Left ventricle myocardium inferior (tissue), 1 donor: ENCODE data around the gene LRRC8A. TPM values are rescaled to one million over a fixed set of nuclear protein-coding genes. Genes with fewer than 3 reads are reported as not detected.
"Not testable (repeated sequence)": the region's sequence is repeated elsewhere in the genome, so short reads cannot be mapped to it uniquely, and the experiment has no call there.

ENCODE experiments used
- DNase-seq: peaks from one replicate; pipeline ENCODE4 v3.0.0-alpha.2; 2020
- H3K27ac ChIP-seq: fragments of 200-600 bp; replicated peaks from 2 replicates; pipeline ENCODE4 v1.8.0; 2021
- H3K27me3 ChIP-seq: fragments of 200-600 bp; 2 replicates; pipeline ENCODE4 v1.8.0; 2021; ENCODE audit warnings: low read depth
- H3K36me3 ChIP-seq: fragments of 200-600 bp; 2 replicates; pipeline ENCODE4 v1.8.0; 2021
- H3K4me1 ChIP-seq: fragments of 200-600 bp; 2 replicates; pipeline ENCODE4 v1.8.0; 2021
- H3K4me3 ChIP-seq: fragments of 200-600 bp; 2 replicates; pipeline ENCODE4 v1.8.0; 2021; ENCODE audit warnings: mild to moderate bottlenecking, moderate library complexity
- H3K9me3 ChIP-seq: fragments of 200-600 bp; replicated peaks from 2 replicates; pipeline ENCODE4 v1.8.0; 2021
- CTCF ChIP-seq: fragments of 200-600 bp; IDR thresholded peaks from 2 replicates; pipeline ENCODE4 v1.8.0; 2021; ENCODE audit warnings: antibody characterized with exemption, mild to moderate bottlenecking, borderline replicate concordance
- intact Hi-C: fragments of 100-400 bp; cut with micrococcal nuclease; formaldehyde crosslinking; loops from one replicate; pipeline ENCODE4 v1.11.0; 2022
- total RNA-seq: library from RNA; stranded (reverse); fragmentation: NEBNext Ultra II Directional; extraction: Animal tissue kit (Norgen Biotek cat#: 25700); gene quantifications from one replicate; pipeline ENCODE4 v1.2.1, GENCODE V29; 2021
- donor health status: DM: no; HTN: yes; CAD: no; lungs with severe emphysema.

LRRC8A gene
- total RNA-seq, 1 donor from 2014 or later, result 19.8 TPM

- no peak for DNase-seq
- H3K27me3 ChIP-seq, result no peaks in the 10 kb centered on the region
- H3K9me3 ChIP-seq, result no peaks in the 10 kb centered on the region
- intact Hi-C loops, result no loop called here
- H3K27ac ChIP-seq, result no peak overlapping the region
- no peaks in the 10 kb centered on the region for H3K4me1 ChIP-seq
- TF ChIP-seq CTCF, result no peak
- H3K36me3 ChIP-seq, result peaks cover 42% of the 10 kb centered on the region
- H3K4me3 ChIP-seq, result no peak overlapping the region
These were observed 41.4 kb upstream of the LRRC8A start for GRCh38 chr9:128840524-128840923.

- no peaks in the 10 kb centered on the region for H3K4me1 ChIP-seq
- DNase-seq, result no peak
- no peak overlapping the region for H3K27ac ChIP-seq
- H3K4me3 ChIP-seq, result no peak overlapping the region
- no peaks in the 10 kb centered on the region for H3K27me3 ChIP-seq
- intact Hi-C loops, result no loop called here
- no peak for TF ChIP-seq CTCF
- no peaks in the 10 kb centered on the region for H3K9me3 ChIP-seq
- H3K36me3 ChIP-seq, result peaks cover 38% of the 10 kb centered on the region
These were observed 40.0 kb upstream of the LRRC8A start for GRCh38 chr9:128841694-128842492.

GRCh38 chr9:128843171-128843570 lies 38.8 kb upstream of the LRRC8A start:
- H3K4me3 ChIP-seq, intact Hi-C loops, H3K27me3 ChIP-seq: not testable (repeated sequence)

GRCh38 chr9:128845186-128845931 lies 36.6 kb upstream of the LRRC8A start:
- intact Hi-C loops, result no loop called here
- no peaks in the 10 kb centered on the region for H3K4me1 ChIP-seq
- no peak for TF ChIP-seq CTCF
- peaks cover 19% of the 10 kb centered on the region for H3K36me3 ChIP-seq
- H3K27ac ChIP-seq, result no peak overlapping the region
- no peaks in the 10 kb centered on the region for H3K27me3 ChIP-seq
- no peak overlapping the region for H3K4me3 ChIP-seq
- H3K9me3 ChIP-seq, result peaks cover 7% of the 10 kb centered on the region
- DNase-seq, result no peak

More at GRCh38 chr9:128843171-128843570, 38.8 kb upstream of the LRRC8A start:
- H3K36me3 ChIP-seq, result peaks cover 28% of the 10 kb centered on the region
- not testable (repeated sequence) for DNase-seq, H3K27ac ChIP-seq, H3K9me3 ChIP-seq, H3K4me1 ChIP-seq

- H3K27me3 ChIP-seq, result no peaks in the 10 kb centered on the region
- H3K9me3 ChIP-seq, result peaks cover 20% of the 10 kb centered on the region
- no peak overlapping the region for H3K27ac ChIP-seq
- no peak for DNase-seq
- TF ChIP-seq CTCF, result no peak
- intact Hi-C loops, result no loop called here
- peaks cover 9% of the 10 kb centered on the region for H3K36me3 ChIP-seq
- no peaks in the 10 kb centered on the region for H3K4me1 ChIP-seq
- H3K4me3 ChIP-seq, result no peak overlapping the region
These were observed 35.3 kb upstream of the LRRC8A start for GRCh38 chr9:128846680-128847030.

GRCh38 chr9:128847803-128848202 lies 34.1 kb upstream of the LRRC8A start:
- Histone ChIP-seq H3K27me3 (no peaks in the 10 kb centered on the region), H3K4me1 (no peaks in the 10 kb centered on the region), H3K9me3 (peaks cover 21% of the 10 kb centered on the region), H3K4me3 (no peak overlapping the region), H3K27ac (no peak overlapping the region), H3K36me3 (no peaks in the 10 kb centered on the region)
- intact Hi-C loops, result no loop called here
- no peak for TF ChIP-seq CTCF
- DNase-seq, result no peak

GRCh38 chr9:128851024-128851423 lies 30.9 kb upstream of the LRRC8A start:
- peaks cover 21% of the 10 kb centered on the region for H3K9me3 ChIP-seq
- intact Hi-C loops, H3K27ac ChIP-seq, H3K4me3 ChIP-seq, H3K27me3 ChIP-seq, H3K36me3 ChIP-seq, H3K4me1 ChIP-seq, DNase-seq: not testable (repeated sequence)
